ENCODE results near the gene USP17L29. TPM values are rescaled to one million over a fixed set of nuclear protein-coding genes. Genes with fewer than 3 reads are reported as not detected.
"Not testable (repeated sequence)": the region's sequence is repeated elsewhere in the genome, so short reads cannot be mapped to it uniquely, and the experiment has no call there.

USP17L29 gene, protein sequence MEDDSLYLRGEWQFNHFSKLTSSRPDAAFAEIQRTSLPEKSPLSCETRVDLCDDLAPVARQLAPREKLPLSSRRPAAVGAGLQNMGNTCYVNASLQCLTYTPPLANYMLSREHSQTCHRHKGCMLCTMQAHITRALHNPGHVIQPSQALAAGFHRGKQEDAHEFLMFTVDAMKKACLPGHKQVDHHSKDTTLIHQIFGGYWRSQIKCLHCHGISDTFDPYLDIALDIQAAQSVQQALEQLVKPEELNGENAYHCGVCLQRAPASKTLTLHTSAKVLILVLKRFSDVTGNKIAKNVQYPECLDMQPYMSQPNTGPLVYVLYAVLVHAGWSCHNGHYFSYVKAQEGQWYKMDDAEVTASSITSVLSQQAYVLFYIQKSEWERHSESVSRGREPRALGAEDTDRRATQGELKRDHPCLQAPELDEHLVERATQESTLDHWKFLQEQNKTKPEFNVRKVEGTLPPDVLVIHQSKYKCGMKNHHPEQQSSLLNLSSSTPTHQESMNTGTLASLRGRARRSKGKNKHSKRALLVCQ
- total RNA-seq (not detected), total RNA-seq (0 reads per million in 172 experiments)
- not detected for polyA plus RNA-seq (2013, experiment 1 of 2)
- polyA plus RNA-seq (2013, experiment 2 of 2) = not detected

DNA sequence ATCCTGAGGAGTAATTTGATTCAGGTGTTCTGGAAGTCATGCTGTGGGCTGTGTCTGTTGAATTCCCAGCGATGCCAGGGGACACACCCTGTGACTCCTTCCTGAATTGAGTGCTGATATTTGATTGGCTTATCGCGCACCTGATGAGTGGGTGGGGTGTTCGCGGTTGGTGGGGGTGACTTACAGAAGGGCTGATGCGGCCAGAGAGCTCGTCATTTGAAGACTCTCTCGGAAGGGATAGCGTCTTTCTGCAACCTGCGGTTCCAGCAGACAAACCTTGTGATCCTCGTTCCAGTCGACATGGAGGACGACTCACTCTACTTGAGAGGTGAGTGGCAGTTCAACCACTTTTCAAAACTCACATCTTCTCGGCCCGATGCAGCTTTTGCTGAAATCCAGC is at the start of gene USP17L29:
Gene USP17L29, plus strand, starts transcription at position 301 of the 400 bp plus-strand sequence. Its CDS starts 0 bp downstream, at position 301.
- H3K36me3 ChIP-seq (ENCODE audit: insufficient read depth, low read length); H3K9me3 Mint-ChIP-seq; H3K27me3 ChIP-seq (ENCODE audit: control insufficient read depth in 1 of 2, insufficient read depth in 2 of 2, low read length in 2 of 2); H3K4me3 ChIP-seq (ENCODE audit: low read length); H3K4me1 Mint-ChIP-seq (ENCODE audit: low read depth); DNase-seq; H3K27me3 Mint-ChIP-seq; POLR2A ChIA-PET; H3K4me3 Mint-ChIP-seq; CTCF ChIA-PET; H3K27ac Mint-ChIP-seq; intact Hi-C loops (cut with DNase I, micrococcal nuclease); H3K9me3 ChIP-seq (ENCODE audit: control insufficient read depth in 1 of 2, insufficient read depth in 1 of 2, low read length in 2 of 2); ATAC-seq (ENCODE audit: poor library complexity); H3K36me3 Mint-ChIP-seq (ENCODE audit: low read depth); H3K27ac ChIP-seq (ENCODE audit: low read depth in 1 of 2, low read length in 2 of 2); H3K4me1 ChIP-seq (ENCODE audit: insufficient read depth, low read length): not testable (repeated sequence)

DNA sequence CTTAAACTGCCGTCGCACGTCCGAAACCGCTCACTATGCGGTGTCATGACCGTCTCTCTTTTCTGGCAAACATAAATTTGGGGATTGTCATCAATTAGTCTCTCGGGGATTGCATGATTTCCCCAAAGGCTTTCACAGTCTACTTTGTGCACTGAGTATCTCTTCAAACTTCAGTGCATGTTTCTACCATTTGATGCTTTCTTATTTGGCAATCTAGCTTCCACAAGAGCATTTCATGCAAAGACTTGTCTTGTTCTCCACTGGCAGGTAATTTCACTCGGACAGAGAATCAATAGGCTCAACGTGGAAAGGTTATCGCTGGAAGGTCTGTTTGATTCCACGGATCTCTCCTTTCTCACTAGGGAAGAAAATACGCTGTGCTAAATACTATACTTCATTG is 29.2 kb upstream of the USP17L29 start:
- DNase-seq; H3K27ac ChIP-seq (ENCODE audit: low read depth in 1 of 2, low read length in 2 of 2); H3K27ac Mint-ChIP-seq; H3K9me3 ChIP-seq (ENCODE audit: control insufficient read depth in 1 of 2, insufficient read depth in 1 of 2, low read length in 2 of 2); H3K9me3 Mint-ChIP-seq; H3K27me3 ChIP-seq (ENCODE audit: control insufficient read depth in 1 of 2, insufficient read depth in 2 of 2, low read length in 2 of 2); H3K4me3 Mint-ChIP-seq; intact Hi-C loops (cut with DNase I, micrococcal nuclease); H3K27me3 Mint-ChIP-seq; CTCF ChIA-PET; H3K36me3 ChIP-seq (ENCODE audit: insufficient read depth, low read length); H3K4me1 Mint-ChIP-seq (ENCODE audit: low read depth); H3K36me3 Mint-ChIP-seq (ENCODE audit: low read depth); H3K4me3 ChIP-seq (ENCODE audit: low read length); ATAC-seq (ENCODE audit: poor library complexity); POLR2A ChIA-PET; H3K4me1 ChIP-seq (ENCODE audit: insufficient read depth, low read length): not testable (repeated sequence)

DNA sequence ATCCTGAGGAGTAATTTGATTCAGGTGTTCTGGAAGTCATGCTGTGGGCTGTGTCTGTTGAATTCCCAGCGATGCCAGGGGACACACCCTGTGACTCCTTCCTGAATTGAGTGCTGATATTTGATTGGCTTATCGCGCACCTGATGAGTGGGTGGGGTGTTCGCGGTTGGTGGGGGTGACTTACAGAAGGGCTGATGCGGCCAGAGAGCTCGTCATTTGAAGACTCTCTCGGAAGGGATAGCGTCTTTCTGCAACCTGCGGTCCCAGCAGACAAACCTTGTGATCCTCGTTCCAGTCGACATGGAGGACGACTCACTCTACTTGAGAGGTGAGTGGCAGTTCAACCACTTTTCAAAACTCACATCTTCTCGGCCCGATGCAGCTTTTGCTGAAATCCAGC is 28.6 kb upstream of the USP17L29 start, which contains the start of gene USP17L24:
Gene USP17L24, plus strand, starts transcription at position 301 of the 400 bp plus-strand sequence. Its CDS starts 0 bp downstream, at position 301.
- H3K36me3 Mint-ChIP-seq (ENCODE audit: low read depth); H3K4me3 Mint-ChIP-seq; H3K9me3 ChIP-seq (ENCODE audit: control insufficient read depth in 1 of 2, insufficient read depth in 1 of 2, low read length in 2 of 2); H3K27ac ChIP-seq (ENCODE audit: low read depth in 1 of 2, low read length in 2 of 2); H3K27me3 ChIP-seq (ENCODE audit: control insufficient read depth in 1 of 2, insufficient read depth in 2 of 2, low read length in 2 of 2); CTCF ChIA-PET; H3K4me3 ChIP-seq (ENCODE audit: low read length); H3K9me3 Mint-ChIP-seq; H3K4me1 ChIP-seq (ENCODE audit: insufficient read depth, low read length); intact Hi-C loops (cut with DNase I, micrococcal nuclease); H3K4me1 Mint-ChIP-seq (ENCODE audit: low read depth); H3K36me3 ChIP-seq (ENCODE audit: insufficient read depth, low read length); POLR2A ChIA-PET; DNase-seq; ATAC-seq (ENCODE audit: poor library complexity); H3K27ac Mint-ChIP-seq; H3K27me3 Mint-ChIP-seq: not testable (repeated sequence)

DNA sequence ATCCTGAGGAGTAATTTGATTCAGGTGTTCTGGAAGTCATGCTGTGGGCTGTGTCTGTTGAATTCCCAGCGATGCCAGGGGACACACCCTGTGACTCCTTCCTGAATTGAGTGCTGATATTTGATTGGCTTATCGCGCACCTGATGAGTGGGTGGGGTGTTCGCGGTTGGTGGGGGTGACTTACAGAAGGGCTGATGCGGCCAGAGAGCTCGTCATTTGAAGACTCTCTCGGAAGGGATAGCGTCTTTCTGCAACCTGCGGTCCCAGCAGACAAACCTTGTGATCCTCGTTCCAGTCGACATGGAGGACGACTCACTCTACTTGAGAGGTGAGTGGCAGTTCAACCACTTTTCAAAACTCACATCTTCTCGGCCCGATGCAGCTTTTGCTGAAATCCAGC is 23.8 kb upstream of the USP17L29 start, which contains the start of gene USP17L25:
Gene USP17L25, plus strand, starts transcription at position 301 of the 400 bp plus-strand sequence. Its CDS starts 0 bp downstream, at position 301.
- POLR2A ChIA-PET; intact Hi-C loops (cut with DNase I, micrococcal nuclease); H3K27ac ChIP-seq (ENCODE audit: low read depth in 1 of 2, low read length in 2 of 2); H3K36me3 Mint-ChIP-seq (ENCODE audit: low read depth); H3K4me1 Mint-ChIP-seq (ENCODE audit: low read depth); H3K27me3 ChIP-seq (ENCODE audit: control insufficient read depth in 1 of 2, insufficient read depth in 2 of 2, low read length in 2 of 2); H3K9me3 ChIP-seq (ENCODE audit: control insufficient read depth in 1 of 2, insufficient read depth in 1 of 2, low read length in 2 of 2); H3K36me3 ChIP-seq (ENCODE audit: insufficient read depth, low read length); DNase-seq; H3K9me3 Mint-ChIP-seq; ATAC-seq (ENCODE audit: poor library complexity); H3K27ac Mint-ChIP-seq; H3K4me3 ChIP-seq (ENCODE audit: low read length); H3K27me3 Mint-ChIP-seq; CTCF ChIA-PET; H3K4me1 ChIP-seq (ENCODE audit: insufficient read depth, low read length); H3K4me3 Mint-ChIP-seq: not testable (repeated sequence)

DNA sequence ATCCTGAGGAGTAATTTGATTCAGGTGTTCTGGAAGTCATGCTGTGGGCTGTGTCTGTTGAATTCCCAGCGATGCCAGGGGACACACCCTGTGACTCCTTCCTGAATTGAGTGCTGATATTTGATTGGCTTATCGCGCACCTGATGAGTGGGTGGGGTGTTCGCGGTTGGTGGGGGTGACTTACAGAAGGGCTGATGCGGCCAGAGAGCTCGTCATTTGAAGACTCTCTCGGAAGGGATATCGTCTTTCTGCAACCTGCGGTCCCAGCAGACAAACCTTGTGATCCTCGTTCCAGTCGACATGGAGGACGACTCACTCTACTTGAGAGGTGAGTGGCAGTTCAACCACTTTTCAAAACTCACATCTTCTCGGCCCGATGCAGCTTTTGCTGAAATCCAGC is 19.1 kb upstream of the USP17L29 start, which contains the start of gene USP17L26:
Gene USP17L26, plus strand, starts transcription at position 301 of the 400 bp plus-strand sequence. Its CDS starts 0 bp downstream, at position 301.
- POLR2A ChIA-PET; H3K9me3 ChIP-seq (ENCODE audit: control insufficient read depth in 1 of 2, insufficient read depth in 1 of 2, low read length in 2 of 2); DNase-seq; H3K27ac Mint-ChIP-seq; H3K4me3 ChIP-seq (ENCODE audit: low read length); H3K27me3 ChIP-seq (ENCODE audit: control insufficient read depth in 1 of 2, insufficient read depth in 2 of 2, low read length in 2 of 2); CTCF ChIA-PET; H3K4me1 Mint-ChIP-seq (ENCODE audit: low read depth); H3K4me1 ChIP-seq (ENCODE audit: insufficient read depth, low read length); H3K36me3 ChIP-seq (ENCODE audit: insufficient read depth, low read length); H3K4me3 Mint-ChIP-seq; intact Hi-C loops (cut with DNase I, micrococcal nuclease); H3K27me3 Mint-ChIP-seq; H3K36me3 Mint-ChIP-seq (ENCODE audit: low read depth); H3K9me3 Mint-ChIP-seq; ATAC-seq (ENCODE audit: poor library complexity); H3K27ac ChIP-seq (ENCODE audit: low read depth in 1 of 2, low read length in 2 of 2): not testable (repeated sequence)

DNA sequence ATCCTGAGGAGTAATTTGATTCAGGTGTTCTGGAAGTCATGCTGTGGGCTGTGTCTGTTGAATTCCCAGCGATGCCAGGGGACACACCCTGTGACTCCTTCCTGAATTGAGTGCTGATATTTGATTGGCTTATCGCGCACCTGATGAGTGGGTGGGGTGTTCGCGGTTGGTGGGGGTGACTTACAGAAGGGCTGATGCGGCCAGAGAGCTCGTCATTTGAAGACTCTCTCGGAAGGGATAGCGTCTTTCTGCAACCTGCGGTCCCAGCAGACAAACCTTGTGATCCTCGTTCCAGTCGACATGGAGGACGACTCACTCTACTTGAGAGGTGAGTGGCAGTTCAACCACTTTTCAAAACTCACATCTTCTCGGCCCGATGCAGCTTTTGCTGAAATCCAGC is 14.3 kb upstream of the USP17L29 start, which contains the start of gene USP17L5:
Gene USP17L5, plus strand, starts transcription at position 301 of the 400 bp plus-strand sequence. Its CDS starts 0 bp downstream, at position 301.
- H3K9me3 Mint-ChIP-seq; H3K4me1 Mint-ChIP-seq (ENCODE audit: low read depth); POLR2A ChIA-PET; H3K4me3 ChIP-seq (ENCODE audit: low read length); CTCF ChIA-PET; intact Hi-C loops (cut with DNase I, micrococcal nuclease); H3K36me3 Mint-ChIP-seq (ENCODE audit: low read depth); H3K36me3 ChIP-seq (ENCODE audit: insufficient read depth, low read length); ATAC-seq (ENCODE audit: poor library complexity); H3K4me3 Mint-ChIP-seq; H3K27me3 Mint-ChIP-seq; H3K27ac Mint-ChIP-seq; DNase-seq; H3K27me3 ChIP-seq (ENCODE audit: control insufficient read depth in 1 of 2, insufficient read depth in 2 of 2, low read length in 2 of 2); H3K4me1 ChIP-seq (ENCODE audit: insufficient read depth, low read length); H3K27ac ChIP-seq (ENCODE audit: low read depth in 1 of 2, low read length in 2 of 2); H3K9me3 ChIP-seq (ENCODE audit: control insufficient read depth in 1 of 2, insufficient read depth in 1 of 2, low read length in 2 of 2): not testable (repeated sequence)

DNA sequence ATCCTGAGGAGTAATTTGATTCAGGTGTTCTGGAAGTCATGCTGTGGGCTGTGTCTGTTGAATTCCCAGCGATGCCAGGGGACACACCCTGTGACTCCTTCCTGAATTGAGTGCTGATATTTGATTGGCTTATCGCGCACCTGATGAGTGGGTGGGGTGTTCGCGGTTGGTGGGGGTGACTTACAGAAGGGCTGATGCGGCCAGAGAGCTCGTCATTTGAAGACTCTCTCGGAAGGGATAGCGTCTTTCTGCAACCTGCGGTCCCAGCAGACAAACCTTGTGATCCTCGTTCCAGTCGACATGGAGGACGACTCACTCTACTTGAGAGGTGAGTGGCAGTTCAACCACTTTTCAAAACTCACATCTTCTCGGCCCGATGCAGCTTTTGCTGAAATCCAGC is 9.6 kb upstream of the USP17L29 start, which contains the start of gene USP17L27:
Gene USP17L27, plus strand, starts transcription at position 301 of the 400 bp plus-strand sequence. Its CDS starts 0 bp downstream, at position 301.
- H3K36me3 ChIP-seq (ENCODE audit: insufficient read depth, low read length); POLR2A ChIA-PET; H3K27me3 Mint-ChIP-seq; H3K4me1 ChIP-seq (ENCODE audit: insufficient read depth, low read length); H3K9me3 ChIP-seq (ENCODE audit: control insufficient read depth in 1 of 2, insufficient read depth in 1 of 2, low read length in 2 of 2); H3K27ac ChIP-seq (ENCODE audit: low read depth in 1 of 2, low read length in 2 of 2); H3K9me3 Mint-ChIP-seq; H3K36me3 Mint-ChIP-seq (ENCODE audit: low read depth); DNase-seq; ATAC-seq (ENCODE audit: poor library complexity); H3K27me3 ChIP-seq (ENCODE audit: control insufficient read depth in 1 of 2, insufficient read depth in 2 of 2, low read length in 2 of 2); CTCF ChIA-PET; H3K4me3 Mint-ChIP-seq; intact Hi-C loops (cut with DNase I, micrococcal nuclease); H3K27ac Mint-ChIP-seq; H3K4me1 Mint-ChIP-seq (ENCODE audit: low read depth); H3K4me3 ChIP-seq (ENCODE audit: low read length): not testable (repeated sequence)

Measured in CD4-positive, alpha-beta T cell (primary cell).